Upper lobe of right lung (tissue), 1 donor: Measurements from ENCODE around the gene EYA2. TPM values are rescaled to one million over a fixed set of nuclear protein-coding genes. Genes with fewer than 3 reads are reported as not detected.

Experiments
- ATAC-seq: fragments of 200-7000 bp; cut with Tn5 transposase; one replicate; pipeline ENCODE4 v1.9.1; 2020; ENCODE audit warnings: mild to moderate bottlenecking, moderate library complexity
- DNase-seq: peaks from one replicate; pipeline ENCODE4 v3.0.0-alpha.2; 2020
- H3K27ac ChIP-seq: fragments of 200-600 bp; one replicate; pipeline ENCODE4 v1.8.0; 2022
- H3K27me3 ChIP-seq: fragments of 200-600 bp; one replicate; pipeline ENCODE4 v1.8.0; 2022; ENCODE audit warnings: mild to moderate bottlenecking
- H3K36me3 ChIP-seq: fragments of 200-600 bp; one replicate; pipeline ENCODE4 v1.8.0; 2022
- H3K4me1 ChIP-seq: fragments of 200-600 bp; one replicate; pipeline ENCODE4 v1.8.0; 2022
- H3K4me3 ChIP-seq: fragments of 200-600 bp; one replicate; pipeline ENCODE4 v1.8.0; 2022; ENCODE audit warnings: mild to moderate bottlenecking
- H3K9me3 ChIP-seq: fragments of 200-600 bp; one replicate; pipeline ENCODE4 v1.8.0; 2022
- CTCF ChIP-seq: fragments of 200-600 bp; IDR thresholded peaks from one replicate; pipeline ENCODE4 v1.8.0; 2022; ENCODE audit warnings: antibody characterized with exemption
- intact Hi-C: fragments of 100-400 bp; cut with DNase I; formaldehyde crosslinking; loops from one replicate; pipeline ENCODE4 v1.11.0; 2022
- total RNA-seq: library from RNA; stranded (reverse); fragmentation: NEBNext Ultra II Directional; extraction: Animal tissue kit (Norgen Biotek cat#: 25700); gene quantifications from one replicate; pipeline ENCODE4 v1.2.1, GENCODE V29; 2021
- donor health status: DM: no; HTN: yes; CAD: no; lungs with severe emphysema.

Gene EYA2
- total RNA-seq, 1 donor from 2014 or later: 1.8 TPM

GRCh38 chr20:46941404-46941803 lies 46.8 kb downstream of the EYA2 start:
- Histone ChIP-seq H3K4me1 (no peaks in the 10 kb centered on the region), H3K36me3 (no peaks in the 10 kb centered on the region), H3K4me3 (no peak overlapping the region), H3K9me3 (no peaks in the 10 kb centered on the region), H3K27ac (no peak overlapping the region), H3K27me3 (peaks cover 6% of the 10 kb centered on the region)
- no peak for ATAC-seq
- no peak for DNase-seq
- TF ChIP-seq CTCF: no peak
- intact Hi-C loops: no loop called here

GRCh38 chr20:46943861-46944591 lies 49.4 kb downstream of the EYA2 start:
- DNase-seq (no peak), ATAC-seq (no peak)
- Histone ChIP-seq H3K27ac (no peak overlapping the region), H3K4me1 (no peaks in the 10 kb centered on the region), H3K27me3 (peaks cover 6% of the 10 kb centered on the region), H3K36me3 (no peaks in the 10 kb centered on the region), H3K9me3 (no peaks in the 10 kb centered on the region), H3K4me3 (no peak overlapping the region)
- intact Hi-C loops: no loop called here
- TF ChIP-seq CTCF: no peak

- DNase-seq (no peak), ATAC-seq (no peak)
Observed at GRCh38 chr20:46945465-46945864, 50.8 kb downstream of the EYA2 start.

GRCh38 chr20:46946181-46946624 lies 51.6 kb downstream of the EYA2 start:
- Histone ChIP-seq H3K9me3 (no peaks in the 10 kb centered on the region), H3K36me3 (no peaks in the 10 kb centered on the region), H3K27ac (no peak overlapping the region), H3K4me3 (no peak overlapping the region), H3K27me3 (peaks cover 4% of the 10 kb centered on the region), H3K4me1 (no peaks in the 10 kb centered on the region)
- ATAC-seq: no peak
- TF ChIP-seq CTCF: no peak
- DNase-seq: no peak
- intact Hi-C loops: no loop called here

More at GRCh38 chr20:46945465-46945864, 50.8 kb downstream of the EYA2 start:
- Histone ChIP-seq H3K27ac (no peak overlapping the region), H3K4me1 (no peaks in the 10 kb centered on the region), H3K36me3 (no peaks in the 10 kb centered on the region), H3K4me3 (no peak overlapping the region), H3K27me3 (peaks cover 6% of the 10 kb centered on the region), H3K9me3 (no peaks in the 10 kb centered on the region)
- no peak for TF ChIP-seq CTCF
- intact Hi-C loops: no loop called here

GRCh38 chr20:46946796-46947195 lies 52.2 kb downstream of the EYA2 start:
- no peak for ATAC-seq
- Histone ChIP-seq H3K4me1 (no peaks in the 10 kb centered on the region), H3K27ac (no peak overlapping the region)

More at GRCh38 chr20:46946796-46947195, 52.2 kb downstream of the EYA2 start:
- no peaks in the 10 kb centered on the region for H3K27me3 ChIP-seq
- intact Hi-C loops: no loop called here
- no peak for TF ChIP-seq CTCF
- no peak overlapping the region for H3K4me3 ChIP-seq
- no peaks in the 10 kb centered on the region for H3K9me3 ChIP-seq
- no peaks in the 10 kb centered on the region for H3K36me3 ChIP-seq
- no peak for DNase-seq
